CD14-positive monocyte (primary cell): ENCODE results near the gene ZFHX3. TPM values are rescaled to one million over a fixed set of nuclear protein-coding genes. Genes with fewer than 3 reads are reported as not detected.
A peak's percentile ranks its signal among the peaks of the same experiment; 100 is the strongest.

Experiments used
- DNase-seq, 3 donors: peaks; one replicate each; pipeline ENCODE4 v3.0.0-alpha.2; 2011 to 2022
- H2AFZ ChIP-seq: 2 replicates; pipeline ENCODE4 v1.6.0; 2012; ENCODE audit warnings: mild to moderate bottlenecking, low read depth, low read length, inconsistent platforms; ENCODE audit not compliant: insufficient read depth, poor library complexity, severe bottlenecking
- H3K27ac ChIP-seq, 2 donors: 1 replicate in 1 of 2; 2 replicates in 1 of 2; pipeline ENCODE4 v1.5.1; 2012 to 2013; ENCODE audit warnings: low read length in 2 of 2, control low read depth in 1 of 2, inconsistent platforms in 1 of 2, low read depth in 1 of 2, mild to moderate bottlenecking in 1 of 2
- H3K27me3 ChIP-seq, 2 donors: one replicate each; pipeline versions ENCODE4 v1.6.0 to v1.6.1; 2011 to 2013; ENCODE audit warnings: low read length in 2 of 2; ENCODE audit not compliant: control insufficient read depth in 2 of 2, insufficient read depth in 2 of 2
- H3K36me3 ChIP-seq, 2 donors: replicated peaks in 1 of 2; 1 replicate in 1 of 2; 2 replicates in 1 of 2; pipeline versions ENCODE4 v1.5.1 to v1.6.1; 2012 to 2013; ENCODE audit warnings: low read length in 2 of 2, control low read depth in 1 of 2, inconsistent platforms in 1 of 2, mild to moderate bottlenecking in 1 of 2; ENCODE audit not compliant: insufficient read depth in 2 of 2, control insufficient read depth in 1 of 2
- H3K4me1 ChIP-seq, 2 donors: 1 replicate in 1 of 2; 2 replicates in 1 of 2; pipeline versions ENCODE4 v1.5.1 to v1.6.1; 2012 to 2013; ENCODE audit warnings: low read length in 2 of 2, control low read depth in 1 of 2, inconsistent platforms in 1 of 2, mild to moderate bottlenecking in 1 of 2, moderate library complexity in 1 of 2; ENCODE audit not compliant: insufficient read depth in 2 of 2, control insufficient read depth in 1 of 2
- H3K4me2 ChIP-seq: replicated peaks from 2 replicates; pipeline ENCODE3; 2012; ENCODE audit warnings: low read length, moderate library complexity, mild to moderate bottlenecking; ENCODE audit not compliant: poor library complexity, severe bottlenecking; ENCODE audit errors: extremely low read depth
- H3K4me3 ChIP-seq, 3 experiments: fragments of 200-600 bp in 1 of 3; sonication (generic) in 1 of 3; replicated peaks in 1 of 3; 1 replicate in 2 of 3; 2 replicates in 1 of 3; pipeline ENCODE4 v1.5.1; 2011 to 2013; ENCODE audit warnings: low read length in 3 of 3, mild to moderate bottlenecking in 3 of 3, control low read depth in 2 of 3, low read depth in 2 of 3, inconsistent platforms in 1 of 3, moderate library complexity in 1 of 3
- H3K79me2 ChIP-seq: 2 replicates; pipeline ENCODE4 v1.6.0; 2012; ENCODE audit warnings: mild to moderate bottlenecking, control low read depth, inconsistent platforms, low read length, moderate library complexity; ENCODE audit not compliant: insufficient read depth
- H3K9ac ChIP-seq: 2 replicates; pipeline ENCODE4 v1.6.0; 2017; ENCODE audit warnings: low read length, mild to moderate bottlenecking; ENCODE audit not compliant: insufficient read depth, poor library complexity, severe bottlenecking
- H3K9me3 ChIP-seq, 2 donors: replicated peaks in 1 of 2; 1 replicate in 1 of 2; 2 replicates in 1 of 2; pipeline versions ENCODE4 v1.5.1 to v1.6.1; 2012 to 2013; ENCODE audit warnings: low read length in 2 of 2, control low read depth in 1 of 2; ENCODE audit not compliant: control insufficient read depth in 1 of 2, insufficient read depth in 1 of 2
- H4K20me1 ChIP-seq: 2 replicates; pipeline ENCODE4 v1.6.0; 2012; ENCODE audit warnings: mild to moderate bottlenecking, low read length, control low read depth, moderate library complexity; ENCODE audit not compliant: insufficient read depth
- H3K27ac Mint-ChIP-seq, 7 donors: one replicate each; pipeline ENCODE4 v1.8.0; 2020; ENCODE audit warnings: mild to moderate bottlenecking in 7 of 7, mixed read lengths in 7 of 7, moderate library complexity in 6 of 7, inconsistent platforms in 2 of 7
- H3K27me3 Mint-ChIP-seq, 3 donors: one replicate each; pipeline ENCODE4 v1.8.0; 2021 to 2022; ENCODE audit warnings: low read depth in 3 of 3, mild to moderate bottlenecking in 3 of 3, mixed read lengths in 3 of 3, moderate library complexity in 3 of 3, inconsistent platforms in 1 of 3
- H3K36me3 Mint-ChIP-seq, 2 donors: one replicate each; pipeline ENCODE4 v1.8.0; 2020; ENCODE audit warnings: mixed read lengths in 2 of 2, inconsistent platforms in 1 of 2, mild to moderate bottlenecking in 1 of 2
- H3K4me1 Mint-ChIP-seq: one replicate; pipeline ENCODE4 v1.8.0; 2020; ENCODE audit warnings: mild to moderate bottlenecking, mixed read lengths
- H3K4me3 Mint-ChIP-seq, 2 donors: one replicate each; pipeline ENCODE4 v1.8.0; 2020; ENCODE audit warnings: mild to moderate bottlenecking in 2 of 2, mixed read lengths in 2 of 2, moderate library complexity in 1 of 2
- H3K9me3 Mint-ChIP-seq, 7 donors: one replicate each; pipeline ENCODE4 v1.8.0; 2020 to 2022; ENCODE audit warnings: mixed read lengths in 7 of 7, mild to moderate bottlenecking in 6 of 7, moderate library complexity in 6 of 7, inconsistent platforms in 2 of 7
- CTCF ChIP-seq: fragments of 200-600 bp; IDR thresholded peaks from one replicate; pipeline ENCODE4 v1.8.0; 2022; ENCODE audit warnings: antibody characterized with exemption, mild to moderate bottlenecking
- WGBS: methylation state at CpG from one replicate; pipeline ENCODE4 v1.1.5; 2013; ENCODE audit warnings: missing lambda C conversion rate; ENCODE audit not compliant: insufficient coverage; 5-methylcytosine and 5-hydroxymethylcytosine counted together
- intact Hi-C, 2 donors: fragments of 100-400 bp; cut with micrococcal nuclease; formaldehyde crosslinking; loops; one replicate each; pipeline versions ENCODE4 v1.15.0 to v1.15.1; 2023
- polyA plus RNA-seq, 3 donors: library from polyadenylated mRNA; depleted of rRNA in 1 of 3; unstranded in 2 of 3; stranded (reverse) in 1 of 3; fragments of 300-500 nt in 2 of 3; fragments of >200 nt in 1 of 3; fragmentation: Illumina TruSeq in 2 of 3; gene quantifications; 1 replicate in 2 of 3; 2 replicates in 1 of 3; pipeline ENCODE4 v1.2.3, GENCODE V29; 2012 to 2021

ZFHX3 gene
- polyA plus RNA-seq, 3 donors: 0.42 to 4.2 (median 0.43) TPM

DNA sequence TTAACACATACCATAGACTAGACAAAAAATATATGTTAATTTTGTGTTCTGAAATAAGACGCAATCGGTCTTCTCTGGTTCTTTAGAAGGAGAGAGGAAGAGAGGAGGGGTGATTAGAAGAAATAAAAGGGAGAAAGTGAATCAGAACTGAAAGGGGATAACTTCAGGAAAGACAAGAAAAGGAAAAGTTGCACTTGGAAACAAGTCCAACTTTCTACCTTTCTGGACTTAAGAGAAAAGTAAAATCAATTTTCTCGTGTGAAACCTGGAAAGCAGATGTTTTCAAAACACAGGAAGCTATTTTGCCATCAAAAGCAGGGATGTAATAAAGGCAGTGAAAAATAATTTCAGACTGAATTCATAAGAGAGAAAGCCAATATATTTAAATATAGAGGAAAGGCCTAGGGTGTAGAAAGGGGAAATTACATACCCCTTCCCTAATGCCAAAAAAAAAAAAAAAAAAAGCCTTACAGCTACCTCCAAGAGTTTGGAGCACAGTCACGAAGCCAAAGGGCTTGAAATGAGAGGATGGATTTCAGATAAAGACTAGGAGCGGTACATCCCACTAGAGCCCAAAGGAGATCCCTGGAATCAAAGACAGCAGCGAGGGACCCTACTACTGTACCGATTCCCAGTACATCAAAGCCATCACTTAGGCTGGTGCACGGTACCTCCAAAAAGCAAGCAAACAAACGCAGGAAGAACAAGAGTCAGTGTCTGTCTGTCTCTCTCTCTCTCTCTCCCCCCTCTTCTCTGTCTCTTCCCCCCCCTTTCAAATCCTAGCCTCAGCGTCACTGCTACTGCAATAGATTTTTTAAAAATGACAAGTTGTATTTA is 12.1 kb upstream of the ZFHX3 start:
- Histone ChIP-seq H3K36me3 (no peaks in the 10 kb centered on the region), H3K27ac (no peak overlapping the region), H3K4me2 (peak overlapping the region; percentile 88), H3K4me3 (peak overlapping the region in 2 of 3 experiments; percentile 77 to 88), H3K4me1 (peaks cover 62 to 78% of the 10 kb centered on the region in 2 donors), H3K9ac (no peak overlapping the region), H2AFZ (no peak overlapping the region), H3K27me3 (peaks cover 42 to 54% of the 10 kb centered on the region in 2 donors), H4K20me1 (peaks cover 22% of the 10 kb centered on the region), H3K9me3 (peaks cover 0 to 5% of the 10 kb centered on the region in 2 donors), H3K79me2 (peaks cover 18% of the 10 kb centered on the region)
- Mint-ChIP-seq H3K4me3 (peak overlapping the region; percentile 94 to 95), H3K27me3 (peaks cover 56 to 65% (median 61%) of the 10 kb centered on the region in 3 donors), H3K36me3 (peaks cover 6 to 20% of the 10 kb centered on the region in 2 donors), H3K4me1 (peaks cover 74% of the 10 kb centered on the region), H3K27ac (peak overlapping the region in 2 of 7 donors; percentile 59 to 92), H3K9me3 (peaks cover 0 to 20% (median 7%) of the 10 kb centered on the region in 7 donors)
- 71% methylated on average over 3 of the region's 10 CpGs for WGBS
- no peak for DNase-seq
- intact Hi-C loops: loop anchor here in 1 of 2 donors (5.0 to 10.0 kb wide), 4 partner anchors 128 to 885 kb away; partner anchors contain the start of gene PMFBP1
- TF ChIP-seq CTCF: no peak

GRCh38 chr16:73058616-73059409 is 10.9 kb upstream of the ZFHX3 start:
- peak overlapping the region; percentile 83 for H3K9ac ChIP-seq
- H3K27ac Mint-ChIP-seq: peak overlapping the region; percentile 81 to 92 (median 87)
- peaks cover 30% of the 10 kb centered on the region for H3K79me2 ChIP-seq
- H3K4me3 ChIP-seq: peak overlapping the region; percentile 77 to 96 (median 88)
- under 1% methylated on average over 64 of the region's 72 CpGs for WGBS
- H2AFZ ChIP-seq: peak overlapping the region; percentile 73
- H3K36me3 Mint-ChIP-seq: peaks cover 2 to 18% of the 10 kb centered on the region in 2 donors
- intact Hi-C loops: loop anchor here in 1 of 2 donors (10.0 kb wide), 1 partner anchor 204 kb away; no protein-coding TSS in a partner anchor
- H3K4me1 Mint-ChIP-seq: peaks cover 74% of the 10 kb centered on the region
- peaks cover 53 to 64% (median 55%) of the 10 kb centered on the region in 3 donors for H3K27me3 Mint-ChIP-seq
- peak overlapping the region; percentile 23 to 74 for H3K27ac ChIP-seq
- TF ChIP-seq CTCF: no peak
- H4K20me1 ChIP-seq: peaks cover 22% of the 10 kb centered on the region
- peaks cover 38 to 42% of the 10 kb centered on the region in 2 donors for H3K27me3 ChIP-seq
- H3K9me3 Mint-ChIP-seq: peaks cover 0 to 8% (median 1%) of the 10 kb centered on the region in 7 donors
- no peaks in the 10 kb centered on the region for H3K36me3 ChIP-seq
- peak overlapping the region; percentile 94 to 95 for H3K4me3 Mint-ChIP-seq
- peak overlapping the region; percentile 88 for H3K4me2 ChIP-seq
- peaks cover 62 to 78% of the 10 kb centered on the region in 2 donors for H3K4me1 ChIP-seq
- peak in 1 of 3 donors; percentile 31 for DNase-seq
- H3K9me3 ChIP-seq: peaks cover 0 to 4% of the 10 kb centered on the region in 2 donors
